HG03175 (cell line): Measurements from ENCODE around the gene DRP2.
"Not testable (repeated sequence)": the region's sequence is repeated elsewhere in the genome, so short reads cannot be mapped to it uniquely, and the experiment has no call there.

Experiments used
- ATAC-seq: cut with Tn5 transposase; IDR thresholded peaks from one replicate; pipeline ENCODE4 v1.9.1; 2021; ENCODE audit warnings: mild to moderate bottlenecking, moderate library complexity; ENCODE audit not compliant: unreplicated experiment

The DRP2 gene

GRCh38 chrX:101219116-101219863 lies at the start of gene DRP2:
Gene DRP2, plus strand, starts transcription at chrX:101219786. Its CDS starts 11,862 bp downstream, at chrX:101231648.
- no peak for ATAC-seq

DNA sequence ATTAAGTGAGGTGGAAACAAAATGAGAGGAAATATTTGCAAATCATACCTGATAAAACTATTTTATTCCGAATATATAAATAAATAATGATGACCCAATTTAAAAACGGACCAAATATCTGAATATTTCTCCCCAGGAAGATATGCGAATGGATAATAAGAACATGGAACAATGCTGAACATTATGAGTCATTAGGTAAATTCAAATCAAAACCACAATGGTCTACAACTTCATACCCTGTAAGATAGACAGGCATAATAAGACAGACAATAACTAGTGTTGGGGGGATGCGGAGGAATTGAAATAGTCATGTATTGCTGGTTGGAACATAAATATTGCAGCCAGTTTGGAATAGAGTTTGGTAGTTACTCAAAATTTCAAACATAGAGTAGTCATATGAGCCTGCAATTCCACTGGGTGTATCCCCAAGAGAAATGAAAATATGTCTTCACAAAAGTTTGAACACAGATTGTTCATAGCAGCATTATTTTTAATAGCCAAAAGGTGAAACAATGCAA lies 47.6 kb upstream of the DRP2 start:
- ATAC-seq: no peak

DNA sequence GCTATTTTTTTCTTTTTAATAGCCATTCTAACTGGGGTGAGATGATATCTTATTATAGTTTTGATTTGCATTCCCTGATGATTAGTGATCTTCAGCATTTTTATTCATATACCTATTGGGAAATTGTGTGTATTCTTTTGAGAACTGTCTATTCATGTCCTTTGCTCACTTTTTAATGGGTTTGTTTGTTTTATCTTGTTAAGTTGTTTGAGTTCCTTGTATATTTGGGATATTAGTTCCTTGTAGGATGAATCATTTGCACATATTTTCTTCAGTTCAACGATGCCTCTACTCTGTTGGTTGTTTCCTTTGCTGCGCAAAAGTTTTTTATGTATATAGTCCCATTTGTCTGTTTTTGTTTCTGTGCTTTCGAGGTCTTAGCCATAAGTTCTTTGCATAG lies 43.1 kb upstream of the DRP2 start:
- no peak for ATAC-seq

GRCh38 chrX:101184876-101185275 lies 34.7 kb upstream of the DRP2 start:
- not testable (repeated sequence) for ATAC-seq

- ATAC-seq: not testable (repeated sequence)
Measured at GRCh38 chrX:101187961-101188360, 31.6 kb upstream of the DRP2 start.

DNA sequence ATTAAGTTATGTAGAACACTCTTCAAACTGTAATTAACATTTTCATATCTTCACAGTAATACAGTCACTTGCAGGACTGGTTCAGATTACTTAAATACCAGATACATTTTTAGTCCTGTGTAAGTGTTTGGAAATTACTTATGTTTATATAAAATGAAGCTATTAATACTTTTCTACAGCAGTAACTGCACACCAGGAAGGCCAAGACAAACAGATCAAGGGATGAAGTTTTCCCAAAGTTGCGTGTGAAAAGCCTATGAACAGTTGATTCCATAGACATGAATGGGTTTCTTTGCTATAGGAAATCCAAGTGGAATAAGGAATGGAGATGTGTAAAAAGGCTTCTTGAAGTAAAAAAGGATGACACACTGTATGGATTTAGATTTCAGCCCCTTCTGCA lies 28.9 kb upstream of the DRP2 start:
- ATAC-seq: no peak

GRCh38 chrX:101191217-101191750 lies 28.3 kb upstream of the DRP2 start:
- no peak for ATAC-seq

- ATAC-seq: no peak
Measured at GRCh38 chrX:101195442-101196173, 24.0 kb upstream of the DRP2 start.

DNA sequence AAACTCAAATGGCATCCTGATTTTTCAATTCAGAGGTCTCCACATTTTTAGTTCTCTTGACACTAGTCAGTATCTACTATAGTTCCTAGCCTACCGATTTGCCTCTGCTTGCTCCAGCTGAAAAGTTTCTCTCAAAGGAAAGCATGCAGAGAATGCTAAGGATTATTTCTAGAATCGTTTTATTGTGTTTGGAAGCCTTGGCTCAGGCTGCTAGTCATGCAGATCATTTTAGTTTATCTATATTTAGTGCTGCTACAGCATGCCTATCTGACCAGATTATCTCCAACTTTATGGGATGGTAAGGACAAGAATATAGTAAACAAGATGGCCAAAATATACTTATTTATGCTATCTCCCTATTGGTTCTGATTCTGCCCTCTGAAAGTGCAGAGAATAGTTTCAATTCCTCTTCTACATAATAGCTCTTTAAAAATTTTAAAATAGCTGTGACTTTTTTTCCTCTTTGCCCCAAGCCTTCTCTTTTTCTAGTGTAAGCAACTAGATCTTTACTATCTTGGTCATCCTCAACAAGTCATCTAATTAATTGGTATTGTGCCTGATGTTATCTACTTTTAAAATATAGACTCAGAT lies 15.7 kb upstream of the DRP2 start:
- ATAC-seq: no peak

DNA sequence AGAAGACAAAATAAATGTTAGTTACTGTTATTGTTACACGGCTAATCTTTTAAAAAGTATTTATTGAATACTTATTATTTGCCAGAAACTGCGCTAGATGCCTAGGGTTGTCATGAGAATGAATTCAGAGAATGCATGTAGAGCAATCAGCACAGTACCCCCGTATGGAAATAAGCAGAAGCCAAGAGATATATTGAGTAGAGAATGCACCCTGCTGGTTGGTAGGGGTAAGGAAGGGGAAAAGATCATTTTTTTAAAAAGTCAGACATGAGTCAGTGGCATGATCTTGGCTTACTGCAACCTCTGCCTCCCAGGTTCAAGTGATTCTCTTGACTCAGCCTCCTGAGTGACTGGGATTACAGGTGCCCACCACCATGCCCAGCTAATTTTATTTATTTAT lies 13.1 kb upstream of the DRP2 start:
- peak; percentile 75 for ATAC-seq

- peak; percentile 50 for ATAC-seq
Measured at GRCh38 chrX:101208152-101208905, 11.3 kb upstream of the DRP2 start.

- no peak for ATAC-seq
Measured at GRCh38 chrX:101210630-101211029, 9.0 kb upstream of the DRP2 start.

DNA sequence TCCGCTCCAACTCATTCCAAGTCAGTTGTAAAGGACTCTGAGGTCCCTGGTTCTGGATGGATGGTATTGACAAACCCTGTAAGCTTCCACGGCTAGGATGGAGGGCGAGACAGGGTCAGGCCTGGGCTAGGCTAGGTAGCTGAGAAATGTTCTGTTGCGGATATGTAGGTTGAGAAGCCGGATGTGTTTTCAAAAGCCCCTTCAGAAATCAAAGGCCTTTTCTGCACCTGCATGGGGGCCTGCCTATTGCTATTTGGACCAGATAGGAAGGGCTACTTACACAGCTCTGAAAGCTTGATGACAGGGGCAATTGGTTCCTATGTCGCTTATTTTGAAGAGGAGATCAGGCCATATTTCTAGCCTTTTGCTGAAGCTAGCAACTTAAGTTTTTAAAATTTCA lies 1.9 kb upstream of the DRP2 start:
- ATAC-seq: no peak

- no peak for ATAC-seq
Measured at GRCh38 chrX:101219864-101220346, 319 bp downstream of the DRP2 start.

- no peak for ATAC-seq
Measured at GRCh38 chrX:101220662-101221260, 1.2 kb downstream of the DRP2 start.

DNA sequence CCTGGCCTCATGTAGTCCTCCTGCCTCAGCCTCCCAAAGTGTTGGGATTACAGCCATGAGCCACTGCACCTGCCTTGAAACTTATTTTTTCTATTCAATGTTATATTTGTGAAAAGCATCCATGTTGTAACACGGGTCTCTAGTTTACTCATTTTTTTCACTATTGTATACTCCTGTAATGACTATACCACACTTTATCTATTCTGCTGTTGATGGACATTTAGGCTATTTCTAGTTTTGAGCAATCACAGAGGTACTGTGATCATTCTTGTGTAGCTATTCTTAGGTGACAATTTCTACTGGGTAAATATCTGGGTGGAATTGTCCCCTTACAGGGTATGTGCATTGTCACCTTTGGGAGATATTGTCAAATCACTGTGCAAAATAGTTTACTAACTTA lies 3.6 kb downstream of the DRP2 start:
- no peak for ATAC-seq

DNA sequence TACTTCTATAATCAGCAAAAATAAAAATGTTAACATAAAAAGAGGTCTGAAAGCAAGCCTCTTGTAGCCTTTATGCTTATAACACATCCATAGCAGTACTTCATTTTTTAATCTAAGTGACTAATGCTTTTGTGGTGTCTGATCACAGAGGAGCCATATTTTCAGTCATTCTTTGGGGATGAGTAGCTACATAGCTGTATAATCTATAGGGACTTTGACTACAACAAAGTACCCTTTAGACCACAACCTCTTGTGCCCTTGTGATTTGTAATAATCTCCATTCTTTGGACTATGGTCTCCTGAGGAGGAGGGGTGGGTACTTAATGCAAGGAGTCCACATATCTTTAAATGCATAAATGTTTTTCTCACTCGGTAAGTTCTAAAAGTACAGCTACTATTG lies 9.6 kb downstream of the DRP2 start:
- ATAC-seq: no peak

GRCh38 chrX:101230636-101231035 lies 11.1 kb downstream of the DRP2 start:
- no peak for ATAC-seq

DNA sequence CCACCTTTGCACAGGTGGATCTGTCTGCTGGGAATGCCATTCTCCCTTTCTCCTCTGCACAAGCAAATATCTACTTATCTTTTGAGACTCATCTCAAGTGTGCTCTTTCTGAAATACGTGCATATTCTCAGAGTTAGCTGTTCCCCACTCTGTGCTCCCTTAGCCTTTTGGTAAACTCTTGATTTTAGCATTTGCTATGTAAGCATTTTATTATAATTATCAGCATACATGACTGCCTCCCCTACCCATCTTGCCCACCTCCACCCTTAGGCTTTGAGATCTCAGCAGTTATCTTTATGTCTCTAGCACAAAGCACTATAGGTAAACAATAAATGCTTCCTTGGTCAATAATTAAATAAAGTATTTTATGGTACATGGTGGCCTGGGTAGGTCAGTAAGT lies 11.5 kb downstream of the DRP2 start:
- ATAC-seq: no peak

DNA sequence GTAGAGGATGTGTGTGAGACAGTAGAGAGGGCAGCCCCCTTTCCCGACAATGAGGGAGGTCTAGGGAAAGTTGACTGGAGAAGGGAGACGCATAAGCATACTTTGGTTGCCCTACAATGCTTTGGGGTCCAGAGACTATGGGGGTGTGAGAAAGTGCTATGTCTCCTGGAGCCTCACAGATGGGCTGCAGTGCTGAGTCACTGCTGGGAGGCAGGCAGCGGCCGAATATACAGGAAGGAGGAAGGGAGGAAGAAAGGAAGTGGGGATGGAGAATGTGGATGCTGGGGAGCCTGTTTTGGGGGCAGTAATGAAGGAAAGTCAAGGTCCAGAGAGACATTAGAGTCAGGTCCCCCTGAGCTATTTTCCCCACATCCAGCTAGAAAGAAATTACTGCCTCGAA lies 12.7 kb downstream of the DRP2 start:
- ATAC-seq: no peak
